WI38 (cell line): ENCODE measurements around the gene HNRNPL.
"Not testable (repeated sequence)": the region's sequence is repeated elsewhere in the genome, so short reads cannot be mapped to it uniquely, and the experiment has no call there.

ENCODE experiments used
- H3K4me3 ChIP-seq: 2 replicates; pipeline ENCODE4 v1.5.1; 2011; ENCODE audit warnings: low read depth, mild to moderate bottlenecking, control low read depth, low read length
- CTCF ChIP-seq: IDR thresholded peaks from 2 replicates; pipeline ENCODE4 v1.5.1; 2012; ENCODE audit warnings: low read depth, mild to moderate bottlenecking, control low read depth, low read length

Gene HNRNPL

GRCh38 chr19:38830039-38830733 lies 19.6 kb downstream of the HNRNPL start:
- H3K4me3 ChIP-seq, result no peak overlapping the region
- no peak for TF ChIP-seq CTCF

- not testable (repeated sequence) for H3K4me3 ChIP-seq
Measured at GRCh38 chr19:38829203-38829602, 20.6 kb downstream of the HNRNPL start.

GRCh38 chr19:38826856-38827551 lies 22.8 kb downstream of the HNRNPL start:
- no peak for TF ChIP-seq CTCF
- no peak overlapping the region for H3K4me3 ChIP-seq

GRCh38 chr19:38825936-38826335 lies 23.9 kb downstream of the HNRNPL start:
- H3K4me3 ChIP-seq, result not testable (repeated sequence)

GRCh38 chr19:38821230-38821825 lies 28.5 kb downstream of the HNRNPL start:
- not testable (repeated sequence) for H3K4me3 ChIP-seq

GRCh38 chr19:38819231-38819920 lies 30.4 kb downstream of the HNRNPL start:
- no peak for TF ChIP-seq CTCF
- H3K4me3 ChIP-seq, result no peak overlapping the region

GRCh38 chr19:38817081-38817480 lies 32.7 kb downstream of the HNRNPL start:
- H3K4me3 ChIP-seq, result no peak overlapping the region
- no peak for TF ChIP-seq CTCF

GRCh38 chr19:38816131-38816750 lies 33.5 kb downstream of the HNRNPL start:
- no peak for TF ChIP-seq CTCF

More at GRCh38 chr19:38816131-38816750, 33.5 kb downstream of the HNRNPL start:
- no peak overlapping the region for H3K4me3 ChIP-seq
